Adrenal gland (tissue), 5 donors: Measurements from ENCODE around the gene EPB41L2.

ENCODE experiments used
- CTCF ChIP-seq, 6 experiments: fragments of 450-650 bp in 4 of 6; fragments of 200-600 bp in 2 of 6; sonication (generic) in 1 of 6; IDR thresholded peaks; 1 replicate in 5 of 6; 2 replicates in 1 of 6; pipeline versions ENCODE4 v1.5.1 to v1.8.0; 2016 to 2021; ENCODE audit warnings: antibody characterized with exemption in 6 of 6, mild to moderate bottlenecking in 2 of 6, moderate library complexity in 1 of 6
- POLR2A ChIP-seq, 2 donors: fragments of 450-650 bp; IDR thresholded peaks; one replicate each; pipeline ENCODE4 v1.6.1; 2017; ENCODE audit warnings: antibody characterized with exemption in 2 of 2, mild to moderate bottlenecking in 2 of 2, moderate library complexity in 1 of 2
- donor health status: DM: no; HTN: no; CAD: no.

GRCh38 chr6:130869681-130870080, 193.4 kb downstream of the EPB41L2 start:
- TF ChIP-seq CTCF (IDR thresholded peaks at IDR 0.05) (no peak), POLR2A (IDR thresholded peaks at IDR 0.05) (no peak)
